Neutrophil (primary cell): ENCODE data around the gene CLBA1.
"Not testable (repeated sequence)": the region's sequence is repeated elsewhere in the genome, so short reads cannot be mapped to it uniquely, and the experiment has no call there.

Source experiments
- H3K27ac ChIP-seq: fragments of 200-600 bp; sonication (generic); 2 replicates; pipeline ENCODE4 v1.5.1; 2016; ENCODE audit warnings: mild to moderate bottlenecking, moderate library complexity
- H3K27me3 ChIP-seq: fragments of 200-600 bp; sonication (generic); 2 replicates; pipeline ENCODE4 v1.6.0; 2016; ENCODE audit warnings: mild to moderate bottlenecking
- H3K36me3 ChIP-seq: fragments of 200-600 bp; sonication (generic); 2 replicates; pipeline ENCODE4 v1.5.1; 2017
- H3K4me1 ChIP-seq, 2 experiments: fragments of 200-600 bp in 1 of 2; sonication (generic) in 1 of 2; 1 replicate in 1 of 2; 2 replicates in 1 of 2; pipeline versions ENCODE4 v1.5.1 to v1.6.1; 2013 to 2016; ENCODE audit warnings: low read depth in 1 of 2, low read length in 1 of 2, mild to moderate bottlenecking in 1 of 2, moderate library complexity in 1 of 2; ENCODE audit not compliant: control insufficient read depth in 1 of 2, insufficient read depth in 1 of 2
- H3K4me3 ChIP-seq, 2 experiments: fragments of 200-600 bp in 1 of 2; sonication (generic) in 1 of 2; 1 replicate in 1 of 2; 2 replicates in 1 of 2; pipeline ENCODE4 v1.5.1; 2013 to 2016; ENCODE audit warnings: low read depth in 1 of 2, low read length in 1 of 2, mild to moderate bottlenecking in 1 of 2, moderate library complexity in 1 of 2
- H3K9me3 ChIP-seq: fragments of 200-600 bp; sonication (generic); 2 replicates; pipeline ENCODE4 v1.5.1; 2016
- TF ChIP-seq, protein P1 (sequence below): fragments of 200-600 bp; sonication (generic); IDR thresholded peaks from 2 replicates; pipeline ENCODE4 v1.5.1; 2016; ENCODE audit warnings: antibody characterized with exemption

Gene CLBA1

DNA sequence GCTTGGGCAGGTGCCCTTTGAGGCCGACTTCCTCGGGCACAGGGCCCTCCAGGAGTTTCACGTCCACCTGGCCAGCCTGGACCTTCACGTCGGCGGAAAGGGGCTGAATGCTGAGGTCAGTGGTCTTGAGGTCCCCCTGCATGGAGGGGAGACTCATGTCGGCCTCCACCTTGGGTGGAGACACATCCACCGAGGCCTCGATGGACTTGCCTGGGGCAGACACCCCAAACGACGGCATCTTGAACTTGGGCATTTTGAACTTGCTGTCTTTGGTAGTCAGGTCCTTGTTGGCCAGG lies 36.9 kb upstream of the CLBA1 start:
- TF ChIP-seq, protein P1, sequence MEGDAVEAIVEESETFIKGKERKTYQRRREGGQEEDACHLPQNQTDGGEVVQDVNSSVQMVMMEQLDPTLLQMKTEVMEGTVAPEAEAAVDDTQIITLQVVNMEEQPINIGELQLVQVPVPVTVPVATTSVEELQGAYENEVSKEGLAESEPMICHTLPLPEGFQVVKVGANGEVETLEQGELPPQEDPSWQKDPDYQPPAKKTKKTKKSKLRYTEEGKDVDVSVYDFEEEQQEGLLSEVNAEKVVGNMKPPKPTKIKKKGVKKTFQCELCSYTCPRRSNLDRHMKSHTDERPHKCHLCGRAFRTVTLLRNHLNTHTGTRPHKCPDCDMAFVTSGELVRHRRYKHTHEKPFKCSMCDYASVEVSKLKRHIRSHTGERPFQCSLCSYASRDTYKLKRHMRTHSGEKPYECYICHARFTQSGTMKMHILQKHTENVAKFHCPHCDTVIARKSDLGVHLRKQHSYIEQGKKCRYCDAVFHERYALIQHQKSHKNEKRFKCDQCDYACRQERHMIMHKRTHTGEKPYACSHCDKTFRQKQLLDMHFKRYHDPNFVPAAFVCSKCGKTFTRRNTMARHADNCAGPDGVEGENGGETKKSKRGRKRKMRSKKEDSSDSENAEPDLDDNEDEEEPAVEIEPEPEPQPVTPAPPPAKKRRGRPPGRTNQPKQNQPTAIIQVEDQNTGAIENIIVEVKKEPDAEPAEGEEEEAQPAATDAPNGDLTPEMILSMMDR, result no peak
- H3K27ac ChIP-seq, result no peak overlapping the region
- no peaks in the 10 kb centered on the region for H3K27me3 ChIP-seq
- no peaks in the 10 kb centered on the region for H3K9me3 ChIP-seq
- no peaks in the 10 kb centered on the region for H3K4me1 ChIP-seq
- H3K4me3 ChIP-seq, result no peak overlapping the region
- no peaks in the 10 kb centered on the region for H3K36me3 ChIP-seq

DNA sequence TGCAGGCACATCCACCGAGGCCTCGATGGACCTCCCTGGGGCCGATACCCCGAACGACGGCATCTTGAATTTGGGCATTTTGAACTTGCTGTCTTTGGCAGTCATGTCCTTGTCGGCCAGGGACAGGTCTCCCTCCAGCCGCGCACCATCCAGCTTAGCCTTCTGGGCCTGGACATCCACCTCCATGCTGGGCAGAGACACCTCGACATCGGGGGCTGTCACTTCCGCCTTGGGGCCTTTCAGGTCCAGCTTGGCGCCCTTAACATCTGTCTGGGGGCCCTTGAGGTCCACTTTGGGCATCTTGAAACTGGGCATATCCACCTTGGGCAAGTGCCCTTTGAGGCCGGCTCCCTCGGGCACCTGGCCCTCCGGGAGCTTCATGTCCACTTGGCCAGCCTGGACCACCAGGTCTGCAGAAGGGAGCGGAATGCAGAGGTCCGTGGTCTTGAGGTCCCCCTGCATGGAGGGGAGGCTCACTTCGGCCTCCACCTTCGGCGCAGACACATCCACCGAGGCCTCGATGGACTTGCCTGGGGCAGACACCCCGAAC lies 36.1 kb upstream of the CLBA1 start:
- H3K4me1 ChIP-seq, H3K4me3 ChIP-seq, H3K27me3 ChIP-seq, H3K9me3 ChIP-seq, H3K36me3 ChIP-seq, H3K27ac ChIP-seq: not testable (repeated sequence)

DNA sequence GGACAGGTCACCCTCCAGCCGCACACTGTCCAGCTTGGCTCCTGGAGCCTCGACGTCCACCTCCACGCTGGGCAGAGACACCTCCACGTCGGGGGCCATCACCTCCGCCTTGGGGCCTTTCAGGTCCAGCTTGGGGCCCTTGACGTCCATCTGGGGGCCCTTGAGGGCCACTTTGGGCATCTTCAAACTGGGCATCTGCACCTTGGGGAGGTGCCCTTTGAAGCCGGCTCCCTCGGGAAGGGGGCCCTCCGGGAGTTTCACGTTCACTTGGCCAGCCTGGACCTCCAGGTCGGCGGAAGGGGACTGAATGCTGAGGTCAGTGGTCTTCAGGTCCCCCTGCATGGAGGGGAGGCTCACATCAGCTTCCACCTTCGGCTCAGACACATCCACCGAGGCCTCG lies 35.6 kb upstream of the CLBA1 start:
- Histone ChIP-seq H3K4me1 (no peaks in the 10 kb centered on the region), H3K36me3 (no peaks in the 10 kb centered on the region), H3K9me3 (no peaks in the 10 kb centered on the region), H3K27me3 (no peaks in the 10 kb centered on the region), H3K27ac (no peak overlapping the region), H3K4me3 (no peak overlapping the region)
- TF ChIP-seq, protein P1, result no peak

DNA sequence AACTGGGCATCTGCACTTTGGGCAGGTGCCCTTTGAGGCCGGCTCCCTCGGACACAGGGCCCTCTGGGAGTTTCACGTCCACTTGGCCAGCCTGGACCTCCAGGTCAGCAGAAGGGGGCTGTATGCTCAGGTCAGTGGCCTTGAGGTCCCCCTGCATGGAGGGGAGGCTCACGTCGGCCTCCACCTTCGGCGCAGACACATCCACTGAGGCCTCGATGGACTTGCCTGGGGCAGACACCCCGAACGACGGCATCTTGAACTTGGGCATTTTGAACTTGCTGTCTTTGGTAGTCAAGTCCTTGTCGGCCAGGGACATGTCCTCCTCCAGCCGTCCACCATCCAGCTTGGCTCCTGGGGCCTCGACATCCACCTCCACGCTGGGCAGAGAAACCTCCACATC lies 34.9 kb upstream of the CLBA1 start:
- not testable (repeated sequence) for H3K36me3 ChIP-seq

DNA sequence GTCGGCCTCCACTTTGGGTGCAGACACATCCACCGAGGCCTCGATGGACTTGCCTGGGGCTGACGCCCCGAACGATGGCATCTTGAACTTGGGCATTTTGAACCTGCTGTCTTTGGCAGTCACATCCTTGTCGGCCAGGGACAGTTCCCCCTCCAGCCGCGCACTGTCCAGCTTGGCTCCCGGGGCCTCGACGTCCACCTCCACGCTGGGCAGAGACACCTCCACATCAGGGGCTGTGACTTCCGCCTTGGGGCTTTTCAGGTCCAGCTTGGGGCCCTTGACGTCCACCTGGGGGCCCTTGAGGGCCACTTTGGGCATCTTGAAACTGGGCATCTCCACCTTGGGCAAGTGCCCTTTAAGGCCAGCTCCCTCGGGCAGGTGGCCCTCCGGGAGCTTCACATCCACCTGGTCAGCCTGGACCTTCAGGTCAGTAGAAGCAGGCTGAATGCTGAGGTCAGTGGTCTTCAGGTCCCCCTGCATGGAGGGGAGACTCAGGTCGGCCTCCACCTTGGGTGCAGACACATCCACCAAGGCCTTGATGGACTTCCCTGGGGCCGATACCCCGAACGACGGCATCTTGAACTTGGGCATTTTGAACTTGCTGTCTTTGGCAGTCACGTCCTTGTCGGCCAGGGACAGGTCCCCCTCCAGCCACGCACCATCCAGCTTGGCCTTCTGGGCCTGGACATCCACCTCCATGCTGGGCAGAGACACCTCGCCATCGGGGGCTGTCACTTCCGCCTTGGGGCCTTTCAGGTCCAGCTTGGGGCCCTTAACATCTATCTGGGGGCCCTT lies 33.5 kb upstream of the CLBA1 start:
- not testable (repeated sequence) for H3K36me3 ChIP-seq, H3K4me3 ChIP-seq, H3K4me1 ChIP-seq, H3K9me3 ChIP-seq, H3K27me3 ChIP-seq, H3K27ac ChIP-seq

More for the DNA sequence above, 34.9 kb upstream of the CLBA1 start:
- H3K27ac ChIP-seq, H3K27me3 ChIP-seq, H3K4me3 ChIP-seq, H3K9me3 ChIP-seq, H3K4me1 ChIP-seq: not testable (repeated sequence)

DNA sequence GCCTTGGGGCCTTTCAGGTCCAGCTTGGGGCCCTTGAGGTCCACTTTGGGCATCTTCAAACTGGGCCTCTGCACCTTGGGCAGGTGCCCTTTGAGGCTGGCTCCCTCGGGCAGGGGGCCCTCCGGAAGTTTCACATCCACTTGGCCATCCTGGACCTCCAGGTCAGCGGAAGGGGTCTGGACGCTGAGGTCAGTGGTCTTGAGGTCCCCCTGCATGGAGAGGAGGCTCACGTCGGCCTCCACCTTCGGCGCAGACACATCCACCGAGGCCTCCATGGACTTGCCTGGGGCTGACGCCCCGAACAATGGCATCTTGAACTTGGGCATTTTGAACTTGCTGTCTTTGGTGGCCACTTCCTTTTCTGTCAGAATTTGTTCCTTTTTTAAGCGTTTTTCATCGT lies 32.5 kb upstream of the CLBA1 start:
- Histone ChIP-seq H3K4me3 (no peak overlapping the region), H3K27ac (no peak overlapping the region), H3K9me3 (no peaks in the 10 kb centered on the region), H3K27me3 (peaks cover 8% of the 10 kb centered on the region), H3K4me1 (no peaks in the 10 kb centered on the region), H3K36me3 (no peaks in the 10 kb centered on the region)
- TF ChIP-seq, protein P1, result no peak

DNA sequence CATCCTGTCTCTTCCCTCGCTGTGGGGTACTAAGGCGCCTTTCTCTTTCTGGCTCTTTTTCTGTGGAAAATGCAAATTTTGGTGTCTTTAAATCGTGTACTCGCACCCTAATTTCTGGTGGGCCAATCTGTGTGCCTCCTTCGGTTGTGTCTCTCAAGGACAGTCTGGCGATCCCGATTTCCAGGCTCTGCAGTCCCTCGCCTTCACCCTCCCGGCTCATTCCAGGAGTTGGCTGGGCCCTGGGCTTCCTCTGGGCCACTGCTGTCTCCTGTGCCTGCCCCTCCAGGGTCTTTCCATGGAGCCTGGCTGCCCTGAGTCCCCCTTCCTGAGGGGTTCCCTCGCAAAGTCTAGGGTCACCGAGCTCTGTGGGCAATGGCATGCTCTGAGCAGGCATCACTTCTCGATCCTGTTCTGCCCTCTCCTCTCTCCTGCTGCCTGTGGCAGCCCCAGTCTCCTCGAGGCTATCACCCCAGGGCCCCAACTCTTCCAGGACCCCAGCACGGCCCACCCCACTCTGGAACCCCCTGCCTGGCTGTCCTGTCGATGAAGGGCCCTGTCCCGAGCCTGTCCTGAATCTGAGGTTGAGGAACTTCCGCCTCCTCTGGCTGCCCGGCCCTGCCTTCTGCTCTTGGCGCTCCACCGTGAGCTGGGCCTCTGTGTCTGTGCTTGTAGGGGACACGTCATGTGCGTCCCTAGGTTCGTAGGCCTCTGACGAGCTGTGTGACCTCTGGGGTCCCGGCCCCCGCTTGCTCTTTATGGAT lies 31.5 kb upstream of the CLBA1 start:
- no peak overlapping the region for H3K27ac ChIP-seq
- H3K27me3 ChIP-seq, result peaks cover 9% of the 10 kb centered on the region
- H3K36me3 ChIP-seq, result no peaks in the 10 kb centered on the region
- no peak overlapping the region for H3K4me3 ChIP-seq
- TF ChIP-seq, protein P1, result no peak
- H3K4me1 ChIP-seq, result no peaks in the 10 kb centered on the region
- H3K9me3 ChIP-seq, result no peaks in the 10 kb centered on the region
